ENCODE data around the gene ERO1B.

Gene ERO1B

DNA sequence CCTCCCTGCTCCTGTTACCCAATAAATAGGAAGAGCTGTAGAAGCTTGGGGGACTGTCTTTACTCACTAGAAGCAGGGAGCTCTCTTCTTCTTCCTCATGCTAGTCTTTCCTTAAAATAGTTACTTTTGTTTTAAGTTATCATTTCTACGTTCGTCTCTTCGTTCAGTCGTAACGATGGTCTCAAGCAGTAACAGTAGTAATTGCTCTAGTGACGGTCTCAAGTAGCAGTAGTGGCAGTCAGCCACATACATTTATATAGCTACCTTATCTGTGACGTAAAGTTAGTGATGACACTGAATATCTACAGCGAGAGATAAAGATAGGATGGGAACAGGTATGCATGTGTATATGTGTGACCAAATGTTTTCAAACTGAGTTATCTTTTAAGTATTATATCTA lies 15.4 kb upstream of the ERO1B start:
- no peak for DNase-seq (ENCODE audit: low read depth)

DNA sequence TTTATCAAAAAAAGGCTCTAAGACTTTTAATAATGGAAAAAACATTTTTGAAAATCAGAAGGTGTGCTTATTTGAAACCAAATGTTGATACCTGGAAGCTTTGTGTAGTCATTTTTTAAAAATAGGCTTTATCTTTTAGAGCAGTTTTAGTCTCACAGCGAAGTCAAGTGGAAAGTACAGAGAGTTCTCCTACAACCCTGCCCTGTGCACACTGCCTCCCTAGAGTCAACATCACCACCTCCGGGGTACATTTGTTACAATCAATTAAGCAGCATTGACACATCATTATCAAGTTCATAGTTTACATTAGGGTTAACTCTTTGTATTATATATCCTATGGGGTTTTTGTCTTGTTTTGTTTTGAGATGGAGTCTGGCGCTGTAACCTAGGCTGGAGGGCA lies 10.7 kb upstream of the ERO1B start:
- DNase-seq (ENCODE audit: low read depth): no peak

DNA sequence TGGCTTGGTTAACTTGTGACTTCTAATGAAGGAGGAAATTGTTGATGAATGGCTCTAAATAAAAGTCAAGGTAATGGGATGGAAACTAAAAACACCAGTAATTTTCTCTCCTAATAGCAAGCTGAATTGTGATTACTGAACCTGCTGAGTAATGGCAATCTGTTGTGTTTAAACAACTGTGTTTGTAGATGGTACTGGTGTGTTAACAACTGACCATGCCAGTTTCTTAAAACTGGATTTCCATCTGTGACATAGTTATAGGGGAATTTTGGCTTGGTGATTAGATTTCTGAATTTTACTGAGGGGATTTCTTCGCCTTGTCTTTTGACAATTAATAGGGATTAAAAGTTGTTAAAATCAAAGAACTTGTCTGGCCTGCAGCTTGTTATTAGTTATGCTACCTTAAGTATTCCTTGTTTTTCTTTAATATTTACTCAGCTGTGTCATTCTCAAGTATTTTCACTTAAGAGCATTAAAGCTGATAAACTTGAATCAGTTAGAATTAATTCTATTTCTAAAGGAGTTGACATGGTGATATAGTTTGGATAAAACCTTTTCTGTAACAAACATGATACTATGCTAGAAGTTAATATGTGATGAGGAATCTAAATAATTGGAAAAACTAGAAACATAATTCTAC lies 7.9 kb upstream of the ERO1B start:
- DNase-seq (ENCODE audit: low read depth): no peak

DNA sequence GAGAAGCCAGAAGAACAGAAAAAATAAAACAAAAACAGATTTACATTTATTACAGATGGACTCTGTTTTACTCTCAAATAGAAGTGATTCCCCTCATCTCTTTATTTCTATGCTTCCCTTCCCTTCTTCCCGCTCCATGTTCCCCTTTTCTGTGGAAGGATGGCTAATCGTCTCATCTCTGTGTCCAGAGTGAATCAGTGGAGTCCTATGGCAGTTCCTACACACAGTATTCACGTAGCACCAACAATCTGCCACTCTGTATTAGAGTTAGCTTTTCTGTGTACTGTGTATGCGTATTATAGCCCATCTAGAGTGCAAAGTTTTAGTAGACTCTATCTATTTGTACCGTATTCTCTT lies 6.8 kb upstream of the ERO1B start:
- DNase-seq (ENCODE audit: low read depth): no peak

DNA sequence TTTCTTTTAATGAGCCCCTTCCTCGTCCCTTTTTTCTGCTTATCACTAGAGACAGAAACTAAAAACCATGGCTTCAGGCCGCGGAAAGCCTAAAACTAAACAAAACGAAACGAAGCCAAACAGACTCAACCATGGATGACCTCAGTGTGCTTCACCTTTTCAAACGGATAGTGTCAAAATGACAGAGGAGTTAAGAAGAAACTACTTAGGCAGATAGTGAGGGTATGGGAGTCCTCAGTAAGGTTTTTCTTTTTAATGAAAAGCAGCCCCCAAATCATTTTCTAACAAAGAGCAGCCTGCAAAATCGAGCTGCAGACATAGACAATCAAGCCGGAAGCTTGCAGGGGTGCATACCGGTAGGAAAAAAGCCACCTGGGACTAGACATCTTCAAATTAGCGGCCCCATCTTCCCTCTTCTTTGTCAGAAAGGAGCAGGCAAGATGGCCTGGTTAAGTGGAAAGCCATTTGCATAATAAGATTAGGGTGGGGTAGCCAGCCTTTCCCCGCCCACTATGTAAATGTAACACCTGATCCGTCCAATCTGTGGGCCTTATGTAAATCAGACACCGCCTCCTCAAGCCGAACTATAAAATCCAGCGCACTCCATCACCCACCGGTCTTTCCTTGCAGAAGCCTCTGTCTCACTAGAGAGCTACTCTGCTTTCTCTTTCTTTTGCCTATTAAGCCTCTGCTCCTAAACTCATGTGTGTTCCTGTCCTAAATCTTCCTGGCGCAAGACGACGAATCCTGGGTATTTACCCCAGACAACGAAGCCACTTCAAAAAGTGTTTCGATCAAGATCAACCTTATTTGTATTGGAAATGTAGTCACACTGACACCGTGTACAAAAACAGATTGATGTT lies 6.2 kb upstream of the ERO1B start:
- DNase-seq (ENCODE audit: low read depth): no peak

DNA sequence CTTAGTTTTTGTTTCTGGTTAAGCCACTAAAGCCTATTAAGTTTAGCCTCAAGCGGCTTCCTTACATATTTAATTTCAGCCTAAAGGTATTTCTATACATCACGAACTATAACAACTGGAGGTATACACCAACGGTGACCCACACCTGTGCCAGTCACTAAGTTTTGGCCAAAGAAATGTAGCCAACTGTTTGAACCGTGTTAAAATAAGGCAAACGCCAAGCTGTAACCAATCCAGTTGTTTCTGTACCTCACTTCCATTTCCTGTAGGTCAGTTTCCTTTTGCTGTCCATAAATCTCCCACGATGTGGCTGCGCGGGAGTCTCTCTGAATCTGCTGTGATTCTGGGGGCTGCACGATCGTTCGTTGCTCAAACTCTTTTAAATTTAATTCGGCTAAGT lies 5.6 kb upstream of the ERO1B start:
- no peak for DNase-seq (ENCODE audit: low read depth)

DNA sequence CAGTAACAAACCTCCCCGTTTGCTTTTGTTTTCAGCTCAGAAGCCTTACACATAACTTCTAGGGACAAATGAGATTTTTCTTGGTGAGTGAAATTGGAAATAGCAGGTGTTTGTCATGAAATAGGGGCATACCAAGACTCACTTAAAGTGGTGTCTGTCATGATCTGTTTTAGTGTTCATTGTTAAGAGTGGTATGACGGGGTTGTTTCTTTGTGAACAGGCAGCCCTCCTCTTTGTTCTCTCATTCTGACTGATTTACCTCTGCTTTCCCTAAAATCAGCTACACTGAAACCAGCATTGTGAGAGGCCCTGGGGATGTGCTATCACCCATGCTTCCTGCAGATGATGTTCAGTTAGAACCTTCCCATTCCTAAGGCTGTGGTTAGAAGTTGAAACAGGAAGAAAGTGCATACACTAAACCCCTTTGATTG lies 2.5 kb upstream of the ERO1B start:
- peak; percentile 14 for DNase-seq (ENCODE audit: low read depth)

DNA sequence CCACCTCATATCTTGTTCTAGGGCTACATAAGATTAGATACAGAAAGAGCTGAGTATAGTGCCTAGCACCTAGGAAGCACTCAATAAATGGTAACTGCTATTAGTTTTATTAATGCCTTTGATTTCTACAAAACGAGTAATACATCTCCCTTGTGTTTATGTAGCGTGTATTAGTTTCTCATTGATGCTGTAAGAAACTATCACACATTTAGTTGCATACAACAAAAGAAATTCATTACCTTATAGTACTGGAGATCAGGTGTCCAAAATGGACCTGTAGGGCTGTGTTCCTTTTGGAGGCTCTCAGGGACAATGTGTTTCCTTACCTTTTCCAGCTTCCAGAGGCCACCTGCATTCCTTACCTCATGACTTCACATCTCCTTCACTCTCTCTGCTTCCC lies 961 bp upstream of the ERO1B start:
- no peak for DNase-seq (ENCODE audit: low read depth)

DNA sequence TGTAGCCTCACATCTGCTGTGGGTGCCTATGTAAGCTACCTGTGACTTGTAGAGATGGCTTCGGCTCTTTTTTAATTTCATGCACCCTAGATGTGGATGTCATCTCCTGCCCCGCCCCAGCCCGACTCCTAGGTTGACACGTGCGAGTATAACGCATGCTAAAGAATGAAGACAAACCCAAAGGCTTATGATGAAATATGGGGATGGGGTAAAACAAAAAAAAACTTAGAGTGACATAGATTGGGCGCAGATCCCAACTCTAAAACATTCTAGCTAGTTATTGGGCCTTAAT lies 613 bp upstream of the ERO1B start:
- DNase-seq (ENCODE audit: low read depth): no peak

DNA sequence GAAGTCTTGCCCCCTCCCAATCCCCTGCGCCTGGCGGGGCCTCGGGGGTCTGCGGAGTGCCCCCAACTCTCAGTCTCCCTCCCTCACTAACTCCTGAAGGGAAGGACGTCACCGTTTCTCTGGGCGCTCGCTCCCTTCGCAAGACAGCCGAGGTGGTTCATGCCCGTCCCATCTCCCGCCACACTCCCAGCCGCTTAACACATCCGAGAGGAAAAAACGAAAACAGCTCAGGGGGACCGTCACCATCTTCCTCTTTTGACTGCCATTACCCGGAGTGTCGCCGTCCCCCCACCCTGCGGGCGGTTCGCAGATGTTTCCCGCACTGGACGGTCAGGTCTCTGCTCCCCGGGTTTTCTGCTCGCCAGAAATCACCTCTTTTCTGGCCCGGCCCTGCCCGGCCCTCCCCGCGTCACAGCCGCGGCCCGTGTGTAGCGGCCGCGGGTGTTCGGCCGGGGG lies 532 bp downstream of the ERO1B start:
- DNase-seq (ENCODE audit: low read depth): no peak

DNA sequence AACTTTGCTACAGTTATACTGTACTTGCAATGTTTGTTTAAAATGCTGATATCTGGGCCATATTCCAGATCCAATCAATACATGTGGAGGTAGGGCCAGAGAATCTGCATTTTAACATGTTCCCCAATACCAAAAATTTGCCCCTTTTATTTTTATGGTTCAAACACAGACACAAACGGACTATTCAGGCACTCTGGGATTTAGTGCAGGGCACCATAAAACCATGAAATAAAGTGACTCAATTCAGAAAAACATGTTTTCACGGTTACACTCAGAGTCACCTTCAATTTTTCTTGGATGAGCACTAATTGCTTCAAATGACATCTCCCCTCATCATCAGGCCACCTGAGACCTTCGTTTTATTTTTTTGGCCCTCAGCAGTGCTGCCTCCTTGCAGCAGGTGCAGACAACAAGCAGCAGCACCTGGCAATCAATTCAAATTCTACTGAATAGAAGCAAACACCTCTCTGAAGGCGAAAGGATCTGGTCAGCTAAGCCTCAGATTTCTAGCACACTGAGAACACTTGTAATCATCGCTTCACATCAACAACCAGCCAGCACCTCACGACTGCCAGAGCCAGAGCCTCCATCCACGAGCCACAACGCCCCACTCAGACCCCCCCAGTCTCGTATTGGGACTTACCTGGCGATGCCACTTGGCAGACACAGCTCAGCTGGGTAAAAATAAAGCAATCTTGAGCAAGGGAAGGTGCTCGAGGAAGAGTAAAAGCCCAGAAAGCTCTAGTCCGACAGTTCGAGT lies 1.1 kb downstream of the ERO1B start:
- no peak for DNase-seq (ENCODE audit: low read depth)

DNA sequence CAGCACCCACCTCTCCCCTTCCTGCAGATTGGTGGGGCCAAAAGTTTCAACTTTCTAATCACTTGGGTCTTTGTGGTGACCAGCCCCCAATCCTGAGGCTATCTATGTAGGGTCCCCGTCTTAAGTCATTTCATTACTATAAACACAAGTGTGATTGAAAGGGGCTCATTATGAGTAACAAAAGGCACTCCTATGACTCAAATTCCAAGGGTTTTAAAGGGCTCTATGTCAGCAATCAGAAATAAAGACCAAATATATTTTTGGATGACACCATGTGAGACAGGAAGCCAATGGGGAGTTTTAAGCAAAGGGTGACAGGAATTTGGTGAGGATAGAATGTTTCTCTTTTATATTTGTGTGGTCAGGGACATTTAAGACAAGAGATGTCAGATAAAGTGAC lies 6.2 kb downstream of the ERO1B start:
- DNase-seq (ENCODE audit: low read depth): no peak

DNA sequence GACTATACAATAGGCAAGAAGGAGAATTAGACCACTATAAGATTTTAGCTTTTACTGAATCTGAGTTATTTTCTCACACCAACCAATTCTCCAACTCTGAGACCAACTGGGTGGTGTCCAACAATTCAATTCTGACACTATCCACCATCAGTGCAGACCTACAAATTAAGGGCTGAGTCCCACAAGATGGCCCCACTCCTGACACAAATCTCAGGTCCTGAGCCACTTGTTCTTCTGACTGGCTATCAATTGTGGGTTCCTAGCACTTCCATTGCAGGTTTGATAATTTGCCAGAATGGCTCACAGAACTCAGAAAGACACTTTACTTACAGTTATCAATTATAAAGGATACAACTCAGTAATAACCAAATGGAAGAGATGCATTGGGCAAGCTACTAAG lies 6.7 kb downstream of the ERO1B start:
- no peak for DNase-seq (ENCODE audit: low read depth)

DNA sequence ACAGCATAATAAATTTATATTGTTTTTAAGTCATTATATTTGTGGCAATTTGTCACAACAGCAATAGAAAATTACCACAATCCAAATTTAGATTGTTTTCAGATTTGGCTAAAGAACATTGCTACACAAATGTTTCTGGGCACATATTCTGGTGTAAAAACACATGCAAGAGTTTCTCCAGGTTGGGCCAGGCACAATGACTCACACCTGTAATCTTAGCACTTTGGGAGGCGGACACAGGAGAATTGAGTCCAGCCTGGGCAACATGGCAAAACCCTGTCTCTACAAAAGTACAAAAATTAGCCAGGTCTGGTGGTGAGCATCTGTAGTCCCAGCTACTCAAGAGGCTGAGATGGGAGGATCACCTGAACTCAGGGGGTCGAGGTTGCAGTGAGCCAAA lies 8.4 kb downstream of the ERO1B start:
- DNase-seq (ENCODE audit: low read depth): no peak

DNA sequence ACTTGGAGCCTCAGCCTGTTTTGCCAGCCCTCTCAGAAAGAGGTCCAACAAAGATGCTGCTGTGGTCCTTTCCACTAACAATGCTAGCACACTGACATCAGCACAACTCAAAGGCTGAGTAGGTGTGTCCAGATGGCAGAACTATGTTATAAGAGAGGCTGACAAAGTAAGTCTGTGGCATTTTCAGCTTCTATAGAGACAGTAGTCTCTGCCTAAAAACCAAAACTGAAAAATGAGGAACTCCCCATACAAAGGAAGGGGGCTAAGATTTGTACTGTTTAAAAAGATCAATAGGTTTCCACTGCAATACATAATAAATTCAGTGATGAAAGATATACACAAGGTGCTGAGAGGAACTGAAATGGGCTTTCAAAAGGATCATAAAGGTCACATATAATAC lies 12.3 kb downstream of the ERO1B start:
- no peak for DNase-seq (ENCODE audit: low read depth)

DNA sequence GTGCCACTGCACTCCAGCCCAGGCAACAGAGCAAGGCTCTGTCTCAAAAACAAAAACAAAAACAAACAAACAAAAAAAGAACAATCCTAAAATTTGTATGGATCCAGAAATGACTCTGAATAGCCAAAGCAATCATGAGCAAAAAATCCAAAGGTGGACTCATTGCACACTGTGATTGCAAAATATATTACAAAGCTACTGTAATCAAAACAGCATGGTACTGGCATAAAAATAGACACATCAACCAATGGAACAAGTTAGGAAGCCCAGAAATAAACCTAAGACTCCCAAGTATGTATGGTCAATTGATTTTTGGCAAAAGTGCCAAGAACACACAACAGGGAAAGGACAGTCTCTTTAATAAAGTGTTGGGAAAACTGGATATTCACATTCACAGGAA lies 19.9 kb downstream of the ERO1B start:
- no peak for DNase-seq (ENCODE audit: low read depth)

DNA sequence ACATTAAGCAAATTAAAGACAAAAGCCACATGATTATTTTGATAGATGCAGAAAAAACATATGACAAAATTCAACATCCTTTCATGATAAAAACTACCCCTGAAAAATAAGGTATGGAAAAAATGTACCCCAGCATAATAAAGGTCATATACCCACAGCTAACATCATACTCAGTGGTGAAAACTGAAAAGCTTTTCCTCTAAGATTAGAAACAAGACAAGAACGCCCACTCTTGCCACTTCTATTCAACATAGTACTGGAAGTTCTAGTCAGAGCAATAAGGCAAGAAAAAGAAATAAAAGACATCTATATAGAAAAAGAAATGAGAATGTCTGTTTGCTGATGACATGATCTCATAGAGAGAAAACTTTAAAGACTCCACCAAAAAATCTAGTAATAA lies 20.7 kb downstream of the ERO1B start:
- DNase-seq (ENCODE audit: low read depth): no peak

DNA sequence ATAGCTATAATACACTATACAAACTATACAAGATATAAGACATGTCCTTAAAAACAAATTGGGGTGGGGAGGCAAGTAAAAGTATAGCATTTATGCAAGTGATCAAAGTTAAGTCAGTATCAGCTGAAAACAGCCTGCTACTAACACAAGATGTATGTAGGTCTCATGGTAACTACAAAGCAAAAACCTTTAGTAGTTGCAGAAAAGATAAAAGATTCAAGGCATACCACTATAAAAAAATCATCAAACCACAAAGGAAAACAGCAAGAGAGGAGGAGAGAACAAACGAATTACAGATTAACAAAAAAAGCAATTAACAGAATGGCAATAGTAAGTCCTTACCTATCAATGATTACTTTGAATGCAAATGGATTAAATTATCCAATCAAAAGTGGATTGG lies 22.7 kb downstream of the ERO1B start:
- DNase-seq (ENCODE audit: low read depth): no peak

DNA sequence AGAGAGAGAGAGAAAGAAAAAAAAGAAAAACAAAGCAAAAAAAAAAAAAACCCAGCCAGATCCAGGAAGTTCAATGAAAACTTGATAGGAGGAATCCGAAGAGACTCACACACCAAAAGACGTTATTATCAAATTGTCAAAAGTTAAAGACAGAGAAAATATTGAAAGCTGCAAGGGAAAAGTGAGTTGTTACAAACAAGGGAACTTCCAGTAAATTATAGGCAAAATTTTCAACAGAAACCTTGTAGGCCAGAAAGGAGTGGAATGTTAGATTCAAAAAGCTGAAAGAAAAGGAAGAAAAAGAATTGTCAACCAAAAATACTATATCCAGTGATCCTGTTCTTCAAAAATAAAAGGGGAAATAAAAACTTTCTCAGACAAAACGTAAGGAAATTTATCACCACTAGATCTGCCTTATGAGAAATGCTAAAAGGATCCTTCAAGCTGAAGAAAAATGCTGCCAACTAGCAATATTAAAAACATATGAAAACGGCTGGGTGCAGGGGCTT lies 23.6 kb downstream of the ERO1B start:
- no peak for DNase-seq (ENCODE audit: low read depth)

DNA sequence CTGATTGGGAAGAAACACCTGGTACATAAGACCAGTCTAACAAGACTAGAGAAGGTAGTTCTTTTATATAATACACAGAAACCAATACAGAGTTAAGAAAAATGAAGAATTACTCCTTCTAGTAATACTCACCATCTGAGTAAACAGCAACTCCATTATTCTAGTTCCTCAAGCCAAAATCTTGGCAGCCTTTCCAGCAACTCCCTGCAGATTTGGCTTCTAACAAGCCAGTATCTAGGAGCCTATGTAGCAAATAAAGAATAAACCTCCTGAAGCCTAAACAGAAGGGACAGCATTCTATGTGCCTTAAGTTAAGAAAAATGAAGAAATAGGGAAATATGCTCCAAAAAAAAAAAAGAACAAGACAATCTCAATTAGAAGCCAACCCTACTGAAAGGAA lies 24.5 kb downstream of the ERO1B start:
- DNase-seq (ENCODE audit: low read depth): no peak

DNA sequence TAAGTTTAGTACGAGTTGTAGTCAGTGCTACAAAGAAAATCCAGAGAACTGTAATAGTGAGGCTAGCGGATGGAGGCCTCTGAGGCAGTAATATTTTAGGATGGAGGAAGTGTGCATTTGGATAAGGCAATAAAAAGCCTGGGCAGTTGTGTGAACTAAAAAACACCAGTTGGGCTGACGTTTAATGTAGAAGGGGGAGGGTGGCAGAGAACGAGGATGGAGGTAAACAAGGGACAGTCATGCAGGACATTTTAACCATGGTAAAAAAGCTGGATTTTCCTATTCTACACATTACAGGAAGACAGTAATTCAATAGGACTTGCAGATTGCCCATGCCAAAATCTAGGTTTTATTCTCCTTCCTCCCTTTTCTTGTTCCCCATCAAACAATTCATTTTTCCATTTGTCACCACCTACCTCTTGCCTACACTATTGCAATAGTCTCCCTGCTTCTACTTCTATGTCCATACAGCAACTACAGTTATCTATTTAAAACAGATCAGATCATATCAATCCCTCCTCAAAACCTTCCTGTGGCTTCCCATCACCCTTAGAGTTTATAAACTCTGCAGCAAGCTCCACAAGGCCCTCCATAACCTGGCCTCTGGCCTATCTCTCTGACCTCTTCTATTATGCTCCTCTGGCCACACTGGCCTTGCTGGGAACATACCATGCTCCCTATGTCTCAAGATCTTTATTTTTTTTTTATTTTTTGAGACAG lies 27.7 kb downstream of the ERO1B start:
- DNase-seq (ENCODE audit: low read depth): no peak

DNA sequence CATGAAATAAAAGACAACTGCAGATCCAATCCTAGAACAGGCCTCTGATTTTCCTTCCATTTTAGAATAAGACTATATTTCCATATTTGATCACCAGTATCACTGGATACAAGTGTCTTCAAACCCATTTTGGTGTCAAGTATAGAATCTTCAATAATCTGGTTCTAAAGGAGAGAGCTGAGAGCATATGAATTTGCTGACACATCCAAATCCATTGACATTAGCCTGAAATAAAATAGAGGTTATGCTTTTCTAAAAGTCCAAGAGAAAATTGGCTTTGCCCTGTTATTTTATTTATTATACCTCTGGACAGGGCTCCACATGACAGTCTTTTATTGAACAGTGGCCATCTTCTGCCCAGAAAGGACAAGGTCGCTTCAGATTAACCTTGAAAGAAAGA lies 28.6 kb downstream of the ERO1B start:
- DNase-seq (ENCODE audit: low read depth): no peak

All from activated T-cell treated with anti-CD3 and anti-CD28 coated beads for 24 hours (primary cell).